Neural cell (in vitro differentiated cells): ENCODE measurements around the gene RGS6. TPM values are rescaled to one million over a fixed set of nuclear protein-coding genes. Genes with fewer than 3 reads are reported as not detected.
"Not testable (repeated sequence)": the region's sequence is repeated elsewhere in the genome, so short reads cannot be mapped to it uniquely, and the experiment has no call there.

Experiments used
- H2AFZ ChIP-seq: fragments of 200-600, 300-800 bp; sonication (generic), shearing (Covaris generic); 2 replicates; pipeline ENCODE4 v1.6.0; 2014; ENCODE audit warnings: low read depth, mild to moderate bottlenecking, antibody characterized with exemption, low read length, moderate library complexity
- H3F3A ChIP-seq: fragments of 200-600 bp; shearing (Covaris generic); 2 replicates; pipeline ENCODE4 v1.6.1; 2016; ENCODE audit warnings: mild to moderate bottlenecking, moderate library complexity, mixed read lengths, antibody characterized with exemption, low read length; ENCODE audit not compliant: insufficient read depth, poor library complexity, severe bottlenecking
- H3K27ac ChIP-seq: fragments of 200-600, 300-800 bp; sonication (generic), shearing (Covaris generic); 2 replicates; pipeline ENCODE4 v1.5.1; 2014; ENCODE audit warnings: mild to moderate bottlenecking, low read length, moderate library complexity
- H3K27me3 ChIP-seq: fragments of 300-800, 200-600 bp; sonication (generic), shearing (Covaris generic); 2 replicates; pipeline ENCODE4 v1.6.0; 2014; ENCODE audit warnings: mild to moderate bottlenecking, low read depth, low read length, moderate library complexity; ENCODE audit not compliant: insufficient read depth
- H3K36me3 ChIP-seq: fragments of 300-800, 200-600 bp; sonication (generic), shearing (Covaris generic); 2 replicates; pipeline ENCODE4 v1.5.1; 2014; ENCODE audit warnings: mild to moderate bottlenecking, antibody characterized with exemption, low read length, moderate library complexity; ENCODE audit not compliant: insufficient read depth
- H3K4me2 ChIP-seq: fragments of 300-800, 200-600 bp; sonication (generic), shearing (Covaris generic); 2 replicates; pipeline ENCODE4 v1.6.0; 2014; ENCODE audit warnings: mild to moderate bottlenecking, low read length
- H3K4me3 ChIP-seq: fragments of 300-800, 200-600 bp; sonication (generic), shearing (Covaris generic); 2 replicates; pipeline ENCODE4 v1.5.1; 2014; ENCODE audit warnings: mild to moderate bottlenecking, low read length, moderate library complexity
- H3K79me2 ChIP-seq: fragments of 200-600 bp; shearing (Covaris generic); replicated peaks from 2 replicates; pipeline ENCODE4 v1.6.0; 2014; ENCODE audit warnings: mild to moderate bottlenecking, low read length, moderate library complexity; ENCODE audit not compliant: insufficient read depth
- H3K9ac ChIP-seq: fragments of 300-800, 200-600 bp; sonication (generic), shearing (Covaris generic); 2 replicates; pipeline ENCODE4 v1.6.1; 2016; ENCODE audit warnings: mild to moderate bottlenecking, low read length, mixed read lengths
- H3K9me2 ChIP-seq: fragments of 200-600 bp; shearing (Covaris generic); 2 replicates; pipeline ENCODE4 v1.6.1; 2016; ENCODE audit warnings: mild to moderate bottlenecking, low read length, mixed read lengths; ENCODE audit not compliant: insufficient read depth
- H3K9me3 ChIP-seq: fragments of 200-600, 300-800 bp; sonication (generic), shearing (Covaris generic); 2 replicates; pipeline ENCODE4 v1.6.1; 2016; ENCODE audit warnings: mild to moderate bottlenecking, mixed run types, low read length, moderate library complexity, mixed read lengths
- H4K20me1 ChIP-seq: fragments of 200-600 bp; shearing (Covaris generic); 2 replicates; pipeline ENCODE4 v1.6.1; 2016; ENCODE audit warnings: mild to moderate bottlenecking, mixed run types; ENCODE audit not compliant: insufficient read depth
- CTCF ChIP-seq: fragments of 450-650 bp; IDR thresholded peaks from 2 replicates; pipeline ENCODE4 v1.5.1; 2014; ENCODE audit warnings: antibody characterized with exemption, mild to moderate bottlenecking, moderate library complexity; ENCODE audit not compliant: poor library complexity, severe bottlenecking
- EP300 ChIP-seq: fragments of 450-650 bp; conservative IDR thresholded peaks from 2 replicates; pipeline ENCODE4 v1.6.1; 2014; ENCODE audit warnings: antibody characterized with exemption, mild to moderate bottlenecking, moderate library complexity; ENCODE audit not compliant: poor library complexity, severe bottlenecking
- MXI1 ChIP-seq: fragments of 450-650 bp; conservative IDR thresholded peaks from 2 replicates; pipeline ENCODE4 v1.6.1; 2014; ENCODE audit warnings: antibody characterized with exemption, mild to moderate bottlenecking; ENCODE audit not compliant: poor library complexity, severe bottlenecking
- POLR2AphosphoS5 ChIP-seq: IDR thresholded peaks from 2 replicates; pipeline ENCODE4 v1.6.1; 2012
- REST ChIP-seq: IDR thresholded peaks from 2 replicates; pipeline ENCODE4 v1.6.1; 2012; ENCODE audit warnings: borderline replicate concordance
- SMC3 ChIP-seq: fragments of 450-650 bp; conservative IDR thresholded peaks from 2 replicates; pipeline ENCODE4 v1.6.1; 2014; ENCODE audit warnings: antibody characterized with exemption, mild to moderate bottlenecking, moderate library complexity; ENCODE audit not compliant: poor library complexity
- TAF1 ChIP-seq: IDR thresholded peaks from 2 replicates; pipeline ENCODE4 v1.6.1; 2012; ENCODE audit warnings: low read depth
- polyA plus RNA-seq: library from polyadenylated mRNA; depleted of rRNA; stranded (reverse); fragments of >200 nt; gene quantifications from 2 replicates; pipeline ENCODE4 v1.2.3, GENCODE V29; 2014

The RGS6 gene
- polyA plus RNA-seq, 1 donor from 2014 or later = 7.3 TPM

GRCh38 chr14:71931492-71932228, 569 bp upstream of the RGS6 start:
- Histone ChIP-seq H3F3A (no peaks in the 10 kb centered on the region), H4K20me1 (no peaks in the 10 kb centered on the region), H3K36me3 (no peaks in the 10 kb centered on the region), H3K9me3 (no peaks in the 10 kb centered on the region), H3K9me2 (no peaks in the 10 kb centered on the region), H3K4me2 (peak overlapping the region; percentile 39), H3K79me2 (no peaks in the 10 kb centered on the region), H3K27ac (no peak overlapping the region), H3K9ac (peak overlapping the region; percentile 55), H3K4me3 (peak overlapping the region; percentile 81), H2AFZ (no peak overlapping the region), H3K27me3 (peaks cover 44% of the 10 kb centered on the region)
- no peak for TF ChIP-seq CTCF
- TF ChIP-seq TAF1 = no peak
- no peak for TF ChIP-seq REST
- no peak for TF ChIP-seq POLR2AphosphoS5
- TF ChIP-seq EP300 = no peak

GRCh38 chr14:71933001-71933587, 865 bp downstream of the RGS6 start:
- TF ChIP-seq POLR2AphosphoS5 (no peak), EP300 (no peak), TAF1 (no peak), REST (no peak), SMC3 (no peak), MXI1 (no peak)
- Histone ChIP-seq H2AFZ (peak overlapping the region; percentile 8), H3K36me3 (no peaks in the 10 kb centered on the region), H4K20me1 (no peaks in the 10 kb centered on the region), H3K27me3 (peaks cover 44% of the 10 kb centered on the region), H3K4me3 (peak overlapping the region; percentile 81), H3K9ac (peak overlapping the region; percentile 55), H3K79me2 (no peaks in the 10 kb centered on the region), H3F3A (no peaks in the 10 kb centered on the region), H3K9me3 (no peaks in the 10 kb centered on the region), H3K4me2 (peak overlapping the region; percentile 81), H3K9me2 (no peaks in the 10 kb centered on the region), H3K27ac (no peak overlapping the region)

GRCh38 chr14:71938273-71938672, 6.0 kb downstream of the RGS6 start:
- not testable (repeated sequence) for H3K4me2 ChIP-seq, H3K36me3 ChIP-seq, H2AFZ ChIP-seq, H3K9me3 ChIP-seq, H4K20me1 ChIP-seq, H3K9ac ChIP-seq, H3F3A ChIP-seq, H3K4me3 ChIP-seq, H3K27ac ChIP-seq, H3K79me2 ChIP-seq, H3K9me2 ChIP-seq
- H3K27me3 ChIP-seq = peaks cover 24% of the 10 kb centered on the region

GRCh38 chr14:71939344-71939743, 7.1 kb downstream of the RGS6 start:
- H4K20me1 ChIP-seq, H3F3A ChIP-seq, H3K4me3 ChIP-seq, H3K9ac ChIP-seq, H3K36me3 ChIP-seq, H3K9me2 ChIP-seq, H2AFZ ChIP-seq, H3K27ac ChIP-seq, H3K4me2 ChIP-seq, H3K79me2 ChIP-seq, H3K9me3 ChIP-seq: not testable (repeated sequence)
- H3K27me3 ChIP-seq = peaks cover 13% of the 10 kb centered on the region
